ENCODE data around the gene TBXA2R.

DNA sequence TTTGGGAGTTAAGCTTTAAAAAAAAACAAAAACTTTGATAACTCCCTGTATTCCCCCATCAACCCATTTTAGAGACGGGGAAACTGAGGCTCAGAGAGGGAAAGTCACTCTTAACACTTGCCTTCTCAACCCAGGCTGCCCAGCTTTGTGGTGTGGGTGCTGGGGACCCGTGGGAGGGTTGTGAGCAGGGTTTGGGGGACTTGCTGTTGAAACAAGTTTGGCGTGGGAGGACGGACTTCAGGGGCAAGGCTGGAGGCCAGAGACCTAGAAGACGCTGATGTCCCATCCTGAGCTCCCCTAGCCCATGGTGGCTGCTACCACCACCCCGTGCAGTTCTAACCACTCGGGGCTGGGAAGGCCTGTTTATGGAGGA is 20.7 kb upstream of the TBXA2R start:
- TF ChIP-seq, protein P1, sequence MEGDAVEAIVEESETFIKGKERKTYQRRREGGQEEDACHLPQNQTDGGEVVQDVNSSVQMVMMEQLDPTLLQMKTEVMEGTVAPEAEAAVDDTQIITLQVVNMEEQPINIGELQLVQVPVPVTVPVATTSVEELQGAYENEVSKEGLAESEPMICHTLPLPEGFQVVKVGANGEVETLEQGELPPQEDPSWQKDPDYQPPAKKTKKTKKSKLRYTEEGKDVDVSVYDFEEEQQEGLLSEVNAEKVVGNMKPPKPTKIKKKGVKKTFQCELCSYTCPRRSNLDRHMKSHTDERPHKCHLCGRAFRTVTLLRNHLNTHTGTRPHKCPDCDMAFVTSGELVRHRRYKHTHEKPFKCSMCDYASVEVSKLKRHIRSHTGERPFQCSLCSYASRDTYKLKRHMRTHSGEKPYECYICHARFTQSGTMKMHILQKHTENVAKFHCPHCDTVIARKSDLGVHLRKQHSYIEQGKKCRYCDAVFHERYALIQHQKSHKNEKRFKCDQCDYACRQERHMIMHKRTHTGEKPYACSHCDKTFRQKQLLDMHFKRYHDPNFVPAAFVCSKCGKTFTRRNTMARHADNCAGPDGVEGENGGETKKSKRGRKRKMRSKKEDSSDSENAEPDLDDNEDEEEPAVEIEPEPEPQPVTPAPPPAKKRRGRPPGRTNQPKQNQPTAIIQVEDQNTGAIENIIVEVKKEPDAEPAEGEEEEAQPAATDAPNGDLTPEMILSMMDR (IDR thresholded peaks at IDR 0.05), result no peak
- no peak for TF ChIP-seq NR3C1 (CRISPR knock-in tag; conservative IDR thresholded peaks at IDR 0.05; ENCODE audit: low read depth)
- TF ChIP-seq CREB1 (CRISPR knock-in tag; IDR thresholded peaks at IDR 0.05), result no peak
- TF ChIP-seq ZBTB43 (CRISPR knock-in tag; IDR thresholded peaks at IDR 0.05), result no peak
- TF ChIP-seq ZNF416 (CRISPR knock-in tag; IDR thresholded peaks at IDR 0.05), result no peak
